HPDE6-E6E7 (cell line): ENCODE measurements around the gene PTPRZ1.
A peak's percentile ranks its signal among the peaks of the same experiment; 100 is the strongest.

ENCODE experiments used
- DNase-seq: peaks from one replicate; pipeline ENCODE4 v3.0.0; 2011; ENCODE audit warnings: missing footprints; ENCODE audit errors: extremely low spot score

The PTPRZ1 gene

GRCh38 chr7:121872831-121873288 lies at the start of gene PTPRZ1:
TSS of gene PTPRZ1 (plus strand) at chr7:121873161. CDS start at chr7:121873500, 339 bp downstream.
- DNase-seq = peak; percentile 38

DNA sequence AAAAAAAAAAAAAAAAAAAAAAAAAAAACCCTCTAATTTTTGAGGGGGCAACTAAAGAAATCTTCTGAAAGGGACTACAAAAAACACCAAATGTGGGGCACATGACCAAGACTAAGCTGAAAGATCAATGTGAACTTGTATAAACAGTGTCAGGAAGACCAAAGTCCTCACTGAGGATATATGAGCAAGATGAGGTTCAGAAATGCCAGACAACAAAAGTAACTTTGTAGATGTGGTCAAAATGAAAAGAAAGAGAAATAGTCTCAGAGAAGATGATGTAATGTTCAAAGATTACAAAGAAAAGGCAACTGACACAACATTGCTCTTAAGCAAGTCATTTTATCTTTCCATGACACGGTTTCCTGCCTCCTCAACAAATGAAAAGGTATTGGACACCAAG lies 48.7 kb upstream of the PTPRZ1 start:
- DNase-seq = no peak

GRCh38 chr7:121831351-121831750 lies 41.6 kb upstream of the PTPRZ1 start:
- no peak for DNase-seq

DNA sequence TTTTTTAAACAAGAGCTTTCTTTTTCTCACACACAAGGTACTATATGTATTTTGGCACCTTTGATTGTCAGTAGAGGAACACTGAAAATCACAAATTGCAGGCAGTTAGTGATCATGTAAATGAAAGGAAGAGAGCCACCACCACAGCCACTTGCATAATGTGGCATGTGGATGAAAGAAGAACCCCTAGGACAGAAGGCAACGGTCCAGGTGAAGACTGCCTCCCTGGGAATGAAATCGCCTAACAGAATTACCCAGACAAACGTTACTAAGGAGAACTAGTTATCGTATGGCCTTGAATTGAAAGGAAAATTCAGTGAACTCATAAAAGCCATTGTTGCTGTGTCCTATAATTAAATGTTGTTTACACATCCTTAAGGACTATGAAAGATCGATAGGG lies 41.2 kb upstream of the PTPRZ1 start:
- DNase-seq = no peak

GRCh38 chr7:121832347-121832746 lies 40.6 kb upstream of the PTPRZ1 start:
- DNase-seq = no peak

DNA sequence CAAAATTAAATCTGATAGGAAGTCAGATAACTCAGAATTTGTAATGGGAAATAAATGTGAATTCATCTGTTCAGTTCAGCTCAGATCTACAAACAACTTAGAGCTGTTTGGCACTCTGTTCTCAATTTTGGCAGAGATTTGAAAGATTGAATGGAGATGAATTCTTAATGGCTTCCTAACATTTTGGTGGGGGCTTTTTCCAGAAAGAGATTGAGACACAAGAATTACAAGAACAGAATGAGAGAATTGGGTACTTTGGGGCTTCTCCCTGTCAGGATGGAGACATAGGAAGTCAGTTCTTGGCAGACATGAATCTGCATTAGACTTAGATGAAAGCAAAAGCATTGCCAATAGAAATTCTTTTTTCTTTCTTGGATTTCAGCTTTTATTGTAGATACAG lies 39.0 kb upstream of the PTPRZ1 start:
- DNase-seq = no peak

DNA sequence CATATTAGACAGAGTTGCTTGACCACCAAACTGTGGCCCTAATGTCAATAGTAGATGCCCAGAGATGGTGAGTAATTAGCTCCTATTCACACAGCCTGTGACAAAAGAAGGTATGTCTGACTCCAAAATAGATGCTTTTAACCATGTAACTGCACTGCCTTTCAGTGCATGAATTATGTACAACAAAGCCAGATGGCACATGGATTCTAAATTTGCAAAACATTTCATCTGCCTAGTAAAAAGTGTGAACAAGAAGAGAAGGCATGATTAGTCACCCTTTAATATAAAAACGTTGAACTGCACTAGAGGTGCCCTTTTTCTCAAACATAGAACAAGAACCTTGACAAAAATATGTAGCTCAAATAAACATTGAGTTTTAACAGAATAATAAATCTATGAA lies 35.5 kb upstream of the PTPRZ1 start:
- no peak for DNase-seq

GRCh38 chr7:121847041-121847440 lies 25.9 kb upstream of the PTPRZ1 start:
- no peak for DNase-seq

DNA sequence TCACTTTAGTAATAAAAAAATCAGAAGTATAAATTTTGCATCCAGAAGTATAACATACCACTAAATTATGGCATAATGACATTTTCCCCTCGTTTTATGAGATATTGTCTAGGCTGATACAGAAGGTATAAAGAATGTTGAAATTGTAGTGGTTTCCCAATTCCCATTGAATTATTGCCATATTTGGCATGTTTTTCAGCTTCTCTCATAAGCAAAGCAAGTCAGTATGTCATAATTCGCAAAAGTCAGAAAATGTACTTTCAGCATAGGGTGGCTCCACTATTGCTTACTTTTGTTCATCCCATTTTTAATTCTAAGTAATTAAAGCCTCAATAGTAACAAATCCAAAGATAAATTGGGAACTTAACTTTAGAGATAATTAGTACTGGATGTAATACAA lies 19.7 kb upstream of the PTPRZ1 start:
- no peak for DNase-seq

DNA sequence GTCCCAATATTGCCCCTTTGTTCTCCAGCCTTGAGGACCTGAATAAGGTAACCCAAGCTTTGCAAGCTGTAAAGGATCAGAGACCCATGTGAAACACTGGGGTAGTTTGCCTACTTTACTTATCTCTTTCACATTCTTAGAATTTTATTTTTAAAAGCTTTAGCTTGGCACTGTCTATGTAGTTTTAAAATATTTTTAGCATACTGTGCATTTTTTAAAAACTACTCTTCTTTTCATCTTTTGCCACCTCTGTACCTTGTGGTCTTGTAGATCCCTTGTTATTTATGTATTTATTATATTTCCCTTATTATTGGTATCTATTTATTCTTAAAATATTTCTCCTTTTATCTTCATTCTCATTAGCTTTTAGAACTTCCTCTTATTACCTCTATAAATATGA lies 12.0 kb upstream of the PTPRZ1 start:
- no peak for DNase-seq

DNA sequence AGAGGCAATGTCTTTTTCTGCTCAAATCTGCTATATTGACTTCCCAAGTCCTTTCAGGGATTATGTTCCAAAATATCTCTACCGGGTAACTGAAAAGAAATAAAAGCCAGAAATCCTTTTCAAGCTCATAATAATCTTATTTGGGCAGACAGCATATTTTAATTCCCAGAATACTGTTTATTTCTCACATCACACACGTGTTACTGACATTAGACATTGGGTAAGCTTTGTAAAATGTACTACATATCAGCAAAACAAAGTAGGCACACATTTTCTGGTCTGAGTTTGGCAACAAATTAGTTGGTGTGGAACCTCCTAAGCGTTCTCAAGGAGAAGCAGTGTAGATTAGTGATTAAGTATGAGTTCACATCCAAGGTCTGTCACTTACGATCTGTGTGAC lies 10.4 kb upstream of the PTPRZ1 start:
- no peak for DNase-seq

- no peak for DNase-seq
Measured at GRCh38 chr7:121871188-121871587, 1.8 kb upstream of the PTPRZ1 start.

DNA sequence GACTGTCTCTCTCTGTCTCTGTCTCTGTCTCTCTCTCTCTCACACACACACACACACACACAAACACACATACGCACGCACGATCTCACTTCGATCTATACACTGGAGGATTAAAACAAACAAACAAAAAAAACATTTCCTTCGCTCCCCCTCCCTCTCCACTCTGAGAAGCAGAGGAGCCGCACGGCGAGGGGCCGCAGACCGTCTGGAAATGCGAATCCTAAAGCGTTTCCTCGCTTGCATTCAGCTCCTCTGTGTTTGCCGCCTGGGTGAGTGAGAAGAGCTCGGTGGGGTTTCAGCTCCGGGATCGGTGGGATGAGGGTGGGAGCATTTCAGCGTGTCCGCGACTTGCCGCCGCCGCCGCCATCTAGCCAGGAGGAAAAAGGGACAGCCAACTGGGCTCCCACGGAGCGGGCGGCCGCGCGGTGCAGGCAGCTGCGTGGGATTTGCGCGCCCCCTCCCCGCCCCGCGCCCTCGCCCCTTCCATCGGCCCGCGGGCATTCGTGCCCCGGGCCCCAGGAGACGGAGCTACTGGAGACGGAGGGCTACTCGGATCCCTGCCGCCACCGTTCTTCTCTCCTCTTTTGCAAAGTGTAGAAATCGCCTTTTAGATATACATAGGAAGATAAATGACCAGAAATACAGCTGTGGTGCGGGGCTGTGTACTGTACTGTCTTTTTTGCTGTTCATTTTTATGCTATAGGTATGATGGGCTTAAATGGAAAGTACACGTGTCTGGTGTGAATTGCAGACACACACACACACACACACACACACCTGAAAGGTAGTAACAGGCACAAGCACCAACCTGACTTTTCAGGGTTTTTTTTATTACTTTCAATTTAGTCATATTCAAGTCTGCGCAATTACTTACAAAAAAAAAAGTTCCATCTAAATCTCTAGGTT lies 581 bp downstream of the PTPRZ1 start:
- DNase-seq = no peak

GRCh38 chr7:121874298-121874697 lies 1.3 kb downstream of the PTPRZ1 start:
- no peak for DNase-seq

DNA sequence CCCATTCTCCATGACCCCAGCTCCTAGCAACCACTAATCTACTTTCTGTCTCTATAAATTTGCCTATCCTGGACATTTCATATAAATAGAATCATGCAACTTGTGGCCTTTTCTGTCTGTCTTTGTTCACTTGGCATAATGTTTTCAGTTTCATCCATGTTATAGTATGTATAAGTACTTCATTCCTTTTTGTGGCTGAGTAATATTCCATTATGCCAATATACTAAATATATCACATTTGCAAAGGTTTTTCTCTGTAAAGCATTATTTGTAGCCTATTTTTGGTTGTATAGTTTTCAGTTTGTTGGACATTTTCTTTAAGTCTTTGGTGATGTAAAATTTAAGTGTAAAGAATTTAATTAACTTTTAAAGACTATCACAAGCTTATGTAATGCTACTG lies 2.2 kb downstream of the PTPRZ1 start:
- no peak for DNase-seq

GRCh38 chr7:121876656-121877500 lies 3.9 kb downstream of the PTPRZ1 start:
- DNase-seq = no peak

DNA sequence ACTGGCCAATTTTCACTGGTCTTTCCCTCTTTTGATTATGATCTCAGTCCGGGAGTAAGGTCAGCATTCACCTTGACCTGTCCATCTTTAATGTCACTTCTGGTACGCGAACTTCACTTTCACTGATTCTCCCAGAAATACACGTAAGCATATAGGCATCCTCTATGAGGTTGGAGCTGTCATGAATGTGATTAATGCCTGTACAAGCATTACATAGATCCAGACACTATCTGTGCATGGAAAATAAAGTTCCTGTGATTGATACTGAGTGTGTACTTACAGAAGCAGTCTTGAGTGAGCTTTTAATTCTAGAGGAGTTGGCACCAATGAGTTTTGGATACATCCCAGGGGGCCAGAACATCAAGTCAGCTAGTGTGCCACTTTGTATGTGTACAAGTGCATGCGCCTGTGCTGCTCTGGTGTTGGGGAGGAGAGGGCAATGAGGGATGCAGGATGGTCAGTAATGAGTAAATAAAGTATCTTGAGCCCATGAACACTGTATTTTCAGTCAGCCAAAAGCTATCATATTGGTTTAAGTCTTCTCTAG lies 6.0 kb downstream of the PTPRZ1 start:
- DNase-seq = no peak

- no peak for DNase-seq
Measured at GRCh38 chr7:121879544-121879943, 6.6 kb downstream of the PTPRZ1 start.

DNA sequence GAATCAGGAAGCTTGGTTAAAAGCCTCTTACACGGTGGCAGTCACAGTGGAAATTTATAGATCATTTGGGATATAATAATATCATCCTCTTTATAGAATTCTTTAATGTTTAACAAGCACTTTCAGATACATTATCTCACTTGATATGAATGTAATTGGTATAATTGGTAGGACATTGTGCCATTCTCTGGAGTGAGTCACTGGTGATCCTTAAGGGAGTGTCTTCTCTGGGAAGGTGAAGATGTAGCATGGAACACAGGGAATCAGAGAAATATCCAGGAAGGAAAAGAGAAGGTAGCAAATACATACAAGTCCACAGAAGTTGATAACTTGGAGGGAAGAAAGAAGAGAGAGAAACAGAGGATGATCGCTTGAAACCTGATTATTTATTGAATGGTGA lies 9.8 kb downstream of the PTPRZ1 start:
- DNase-seq = no peak

GRCh38 chr7:121885166-121885920 lies 12.4 kb downstream of the PTPRZ1 start:
- no peak for DNase-seq

- DNase-seq = no peak
Measured at GRCh38 chr7:121887634-121888033, 14.7 kb downstream of the PTPRZ1 start.

- DNase-seq = no peak
Measured at GRCh38 chr7:121890833-121891232, 17.9 kb downstream of the PTPRZ1 start.
